HUES6 (cell line): ENCODE measurements around the gene H2BK1.

Experiments
- H3K27ac ChIP-seq: 2 replicates; pipeline ENCODE4 v1.7.0; 2013; ENCODE audit warnings: low read depth, mild to moderate bottlenecking, low read length, inconsistent platforms
- H3K27me3 ChIP-seq: 2 replicates; pipeline ENCODE4 v1.6.1; 2013; ENCODE audit warnings: low read length; ENCODE audit not compliant: control insufficient read depth, insufficient read depth
- H3K36me3 ChIP-seq: 2 replicates; pipeline ENCODE4 v1.6.1; 2013; ENCODE audit warnings: low read length; ENCODE audit not compliant: control insufficient read depth, insufficient read depth
- H3K4me1 ChIP-seq: 2 replicates; pipeline ENCODE4 v1.6.1; 2013; ENCODE audit warnings: low read length; ENCODE audit not compliant: control insufficient read depth, insufficient read depth
- H3K4me3 ChIP-seq: 2 replicates; pipeline ENCODE4 v1.5.1; 2013; ENCODE audit warnings: low read depth, low read length
- H3K9ac ChIP-seq: one replicate; pipeline ENCODE4 v1.6.1; 2013; ENCODE audit warnings: mild to moderate bottlenecking, low read length
- H3K9me3 ChIP-seq: 2 replicates; pipeline ENCODE4 v1.6.1; 2013; ENCODE audit warnings: low read depth, low read length; ENCODE audit not compliant: control insufficient read depth, insufficient read depth

Gene H2BK1

GRCh38 chr7:151186640-151187408 is 23.5 kb downstream of the H2BK1 start, which contains the start of gene ASB10:
Gene ASB10 (minus strand): TSS chr7:151187250. CDS start chr7:151187130, 120 bp downstream.
- Histone ChIP-seq H3K27ac (no peak within 1 kb of the TSS), H3K4me3 (no peak within 1 kb of the TSS), H3K36me3 (no peaks in the 10 kb centered on the region), H3K9me3 (no peaks in the 10 kb centered on the region), H3K27me3 (peaks cover 12% of the 10 kb centered on the region; the same call in 1 of the 2 replicates), H3K9ac (no peak within 1 kb of the TSS), H3K4me1 (no peaks in the 10 kb centered on the region)

GRCh38 chr7:151185762-151186639 is 24.3 kb downstream of the H2BK1 start:
- no peak overlapping the region for H3K27ac ChIP-seq
- H3K9me3 ChIP-seq = no peaks in the 10 kb centered on the region
- H3K36me3 ChIP-seq = no peaks in the 10 kb centered on the region
- H3K27me3 ChIP-seq = peaks cover 16% of the 10 kb centered on the region; the same call in 1 of the 2 replicates
- no peaks in the 10 kb centered on the region for H3K4me1 ChIP-seq
- H3K4me3 ChIP-seq = no peak overlapping the region
- no peak overlapping the region for H3K9ac ChIP-seq

- Histone ChIP-seq H3K27ac (no peak overlapping the region), H3K9ac (no peak overlapping the region), H3K4me1 (no peaks in the 10 kb centered on the region), H3K4me3 (no peak overlapping the region), H3K9me3 (no peaks in the 10 kb centered on the region), H3K36me3 (no peaks in the 10 kb centered on the region), H3K27me3 (peaks cover 37% of the 10 kb centered on the region)
These were observed 29.3 kb downstream of the H2BK1 start for GRCh38 chr7:151181011-151181431.

- H3K27ac ChIP-seq = no peak overlapping the region
- H3K4me3 ChIP-seq = no peak overlapping the region
- no peak overlapping the region for H3K9ac ChIP-seq
- H3K4me1 ChIP-seq = no peaks in the 10 kb centered on the region
- H3K27me3 ChIP-seq = peaks cover 48% of the 10 kb centered on the region
- peaks cover under 1% of the 10 kb centered on the region; the same call in 1 of the 2 replicates for H3K9me3 ChIP-seq
- no peaks in the 10 kb centered on the region for H3K36me3 ChIP-seq
These were observed 30.3 kb downstream of the H2BK1 start for GRCh38 chr7:151179946-151180345.

GRCh38 chr7:151179287-151179860 is 30.9 kb downstream of the H2BK1 start:
- Histone ChIP-seq H3K27me3 (peaks cover 54% of the 10 kb centered on the region), H3K4me3 (no peak overlapping the region), H3K36me3 (no peaks in the 10 kb centered on the region)

GRCh38 chr7:151178831-151179230 is 31.5 kb downstream of the H2BK1 start:
- H3K36me3 ChIP-seq = no peaks in the 10 kb centered on the region
- H3K27me3 ChIP-seq = peaks cover 59% of the 10 kb centered on the region
- H3K27ac ChIP-seq = no peak overlapping the region
- H3K9me3 ChIP-seq = peaks cover 11% of the 10 kb centered on the region
- no peak overlapping the region for H3K4me3 ChIP-seq
- no peak overlapping the region for H3K9ac ChIP-seq
- no peaks in the 10 kb centered on the region for H3K4me1 ChIP-seq

More at GRCh38 chr7:151179287-151179860, 30.9 kb downstream of the H2BK1 start:
- peaks cover 6% of the 10 kb centered on the region; the same call in 1 of the 2 replicates for H3K9me3 ChIP-seq
- H3K4me1 ChIP-seq = no peaks in the 10 kb centered on the region
- no peak overlapping the region for H3K9ac ChIP-seq
- H3K27ac ChIP-seq = no peak overlapping the region

GRCh38 chr7:151178236-151178635 is 32.1 kb downstream of the H2BK1 start:
- no peaks in the 10 kb centered on the region for H3K4me1 ChIP-seq
- peaks cover 65% of the 10 kb centered on the region for H3K27me3 ChIP-seq
- no peak overlapping the region for H3K4me3 ChIP-seq

GRCh38 chr7:151177310-151177709 is 33.0 kb downstream of the H2BK1 start:
- Histone ChIP-seq H3K9me3 (peaks cover 11% of the 10 kb centered on the region), H3K27me3 (peaks cover 73% of the 10 kb centered on the region)

More at GRCh38 chr7:151178236-151178635, 32.1 kb downstream of the H2BK1 start:
- Histone ChIP-seq H3K27ac (no peak overlapping the region), H3K36me3 (no peaks in the 10 kb centered on the region), H3K9me3 (peaks cover 11% of the 10 kb centered on the region), H3K9ac (no peak overlapping the region)

GRCh38 chr7:151176401-151176800 is 33.9 kb downstream of the H2BK1 start:
- peaks cover 82% of the 10 kb centered on the region for H3K27me3 ChIP-seq
- no peaks in the 10 kb centered on the region for H3K36me3 ChIP-seq
- H3K27ac ChIP-seq = no peak overlapping the region
- no peaks in the 10 kb centered on the region for H3K4me1 ChIP-seq
- no peak overlapping the region for H3K9ac ChIP-seq
- peaks cover 11% of the 10 kb centered on the region for H3K9me3 ChIP-seq
- H3K4me3 ChIP-seq = no peak overlapping the region

More at GRCh38 chr7:151177310-151177709, 33.0 kb downstream of the H2BK1 start:
- Histone ChIP-seq H3K36me3 (no peaks in the 10 kb centered on the region), H3K9ac (no peak overlapping the region), H3K27ac (no peak overlapping the region), H3K4me1 (no peaks in the 10 kb centered on the region), H3K4me3 (no peak overlapping the region)

GRCh38 chr7:151175793-151176311 is 34.4 kb downstream of the H2BK1 start:
- H3K27ac ChIP-seq = no peak overlapping the region
- peaks cover 11% of the 10 kb centered on the region for H3K9me3 ChIP-seq
- no peaks in the 10 kb centered on the region for H3K36me3 ChIP-seq
- no peaks in the 10 kb centered on the region for H3K4me1 ChIP-seq
- no peak overlapping the region for H3K4me3 ChIP-seq
- H3K9ac ChIP-seq = no peak overlapping the region
- H3K27me3 ChIP-seq = peaks cover 82% of the 10 kb centered on the region
